ENCODE results near the gene PRXL2A.

DNA sequence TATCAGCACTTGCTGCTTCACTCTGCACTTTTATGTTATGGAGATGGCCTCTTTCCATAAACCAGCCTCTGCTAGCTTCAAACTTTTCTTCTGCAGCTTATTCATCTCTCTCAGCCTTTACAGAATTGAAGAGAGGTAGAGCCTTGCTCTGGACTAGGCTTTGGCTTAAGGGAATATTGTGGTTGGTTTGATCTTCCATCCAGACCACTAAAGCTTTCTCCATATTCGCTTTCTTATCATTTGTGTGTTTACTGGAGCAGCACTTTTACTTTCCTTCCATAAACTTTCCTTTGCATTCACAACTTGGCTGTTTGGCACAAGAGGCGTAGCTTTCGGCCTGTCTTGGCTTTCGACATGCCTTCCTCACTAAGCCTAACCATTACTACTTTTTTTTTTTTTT is 28.2 kb upstream of the PRXL2A start:
- TF ChIP-seq, protein P1, sequence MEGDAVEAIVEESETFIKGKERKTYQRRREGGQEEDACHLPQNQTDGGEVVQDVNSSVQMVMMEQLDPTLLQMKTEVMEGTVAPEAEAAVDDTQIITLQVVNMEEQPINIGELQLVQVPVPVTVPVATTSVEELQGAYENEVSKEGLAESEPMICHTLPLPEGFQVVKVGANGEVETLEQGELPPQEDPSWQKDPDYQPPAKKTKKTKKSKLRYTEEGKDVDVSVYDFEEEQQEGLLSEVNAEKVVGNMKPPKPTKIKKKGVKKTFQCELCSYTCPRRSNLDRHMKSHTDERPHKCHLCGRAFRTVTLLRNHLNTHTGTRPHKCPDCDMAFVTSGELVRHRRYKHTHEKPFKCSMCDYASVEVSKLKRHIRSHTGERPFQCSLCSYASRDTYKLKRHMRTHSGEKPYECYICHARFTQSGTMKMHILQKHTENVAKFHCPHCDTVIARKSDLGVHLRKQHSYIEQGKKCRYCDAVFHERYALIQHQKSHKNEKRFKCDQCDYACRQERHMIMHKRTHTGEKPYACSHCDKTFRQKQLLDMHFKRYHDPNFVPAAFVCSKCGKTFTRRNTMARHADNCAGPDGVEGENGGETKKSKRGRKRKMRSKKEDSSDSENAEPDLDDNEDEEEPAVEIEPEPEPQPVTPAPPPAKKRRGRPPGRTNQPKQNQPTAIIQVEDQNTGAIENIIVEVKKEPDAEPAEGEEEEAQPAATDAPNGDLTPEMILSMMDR (IDR thresholded peaks at IDR 0.05), result no peak
- TF ChIP-seq MEF2A (IDR thresholded peaks at IDR 0.05; ENCODE audit: borderline replicate concordance, low read depth) (no peak), MXI1 (IDR thresholded peaks at IDR 0.05; ENCODE audit: low read depth, low read length) (no peak), POLR2AphosphoS5 (IDR thresholded peaks at IDR 0.05; ENCODE audit: low read depth, low read length) (no peak), FOXJ3 (CRISPR knock-in tag; IDR thresholded peaks at IDR 0.05) (no peak), YY1 (IDR thresholded peaks at IDR 0.05; ENCODE audit: low read depth) (no peak), RFX5 (IDR thresholded peaks at IDR 0.05; ENCODE audit: low read length) (no peak), TCF12 (IDR thresholded peaks at IDR 0.05) (no peak), ELF1 (IDR thresholded peaks at IDR 0.05) (no peak)
- TF ChIP-seq, protein P2, sequence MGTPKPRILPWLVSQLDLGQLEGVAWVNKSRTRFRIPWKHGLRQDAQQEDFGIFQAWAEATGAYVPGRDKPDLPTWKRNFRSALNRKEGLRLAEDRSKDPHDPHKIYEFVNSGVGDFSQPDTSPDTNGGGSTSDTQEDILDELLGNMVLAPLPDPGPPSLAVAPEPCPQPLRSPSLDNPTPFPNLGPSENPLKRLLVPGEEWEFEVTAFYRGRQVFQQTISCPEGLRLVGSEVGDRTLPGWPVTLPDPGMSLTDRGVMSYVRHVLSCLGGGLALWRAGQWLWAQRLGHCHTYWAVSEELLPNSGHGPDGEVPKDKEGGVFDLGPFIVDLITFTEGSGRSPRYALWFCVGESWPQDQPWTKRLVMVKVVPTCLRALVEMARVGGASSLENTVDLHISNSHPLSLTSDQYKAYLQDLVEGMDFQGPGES (IDR thresholded peaks at IDR 0.05; ENCODE audit: low read depth, low read length), result no peak
- TF ChIP-seq, protein P3, sequence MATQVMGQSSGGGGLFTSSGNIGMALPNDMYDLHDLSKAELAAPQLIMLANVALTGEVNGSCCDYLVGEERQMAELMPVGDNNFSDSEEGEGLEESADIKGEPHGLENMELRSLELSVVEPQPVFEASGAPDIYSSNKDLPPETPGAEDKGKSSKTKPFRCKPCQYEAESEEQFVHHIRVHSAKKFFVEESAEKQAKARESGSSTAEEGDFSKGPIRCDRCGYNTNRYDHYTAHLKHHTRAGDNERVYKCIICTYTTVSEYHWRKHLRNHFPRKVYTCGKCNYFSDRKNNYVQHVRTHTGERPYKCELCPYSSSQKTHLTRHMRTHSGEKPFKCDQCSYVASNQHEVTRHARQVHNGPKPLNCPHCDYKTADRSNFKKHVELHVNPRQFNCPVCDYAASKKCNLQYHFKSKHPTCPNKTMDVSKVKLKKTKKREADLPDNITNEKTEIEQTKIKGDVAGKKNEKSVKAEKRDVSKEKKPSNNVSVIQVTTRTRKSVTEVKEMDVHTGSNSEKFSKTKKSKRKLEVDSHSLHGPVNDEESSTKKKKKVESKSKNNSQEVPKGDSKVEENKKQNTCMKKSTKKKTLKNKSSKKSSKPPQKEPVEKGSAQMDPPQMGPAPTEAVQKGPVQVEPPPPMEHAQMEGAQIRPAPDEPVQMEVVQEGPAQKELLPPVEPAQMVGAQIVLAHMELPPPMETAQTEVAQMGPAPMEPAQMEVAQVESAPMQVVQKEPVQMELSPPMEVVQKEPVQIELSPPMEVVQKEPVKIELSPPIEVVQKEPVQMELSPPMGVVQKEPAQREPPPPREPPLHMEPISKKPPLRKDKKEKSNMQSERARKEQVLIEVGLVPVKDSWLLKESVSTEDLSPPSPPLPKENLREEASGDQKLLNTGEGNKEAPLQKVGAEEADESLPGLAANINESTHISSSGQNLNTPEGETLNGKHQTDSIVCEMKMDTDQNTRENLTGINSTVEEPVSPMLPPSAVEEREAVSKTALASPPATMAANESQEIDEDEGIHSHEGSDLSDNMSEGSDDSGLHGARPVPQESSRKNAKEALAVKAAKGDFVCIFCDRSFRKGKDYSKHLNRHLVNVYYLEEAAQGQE (IDR thresholded peaks at IDR 0.05; ENCODE audit: low read depth, low read length), result no peak
- TF ChIP-seq, protein P4, sequence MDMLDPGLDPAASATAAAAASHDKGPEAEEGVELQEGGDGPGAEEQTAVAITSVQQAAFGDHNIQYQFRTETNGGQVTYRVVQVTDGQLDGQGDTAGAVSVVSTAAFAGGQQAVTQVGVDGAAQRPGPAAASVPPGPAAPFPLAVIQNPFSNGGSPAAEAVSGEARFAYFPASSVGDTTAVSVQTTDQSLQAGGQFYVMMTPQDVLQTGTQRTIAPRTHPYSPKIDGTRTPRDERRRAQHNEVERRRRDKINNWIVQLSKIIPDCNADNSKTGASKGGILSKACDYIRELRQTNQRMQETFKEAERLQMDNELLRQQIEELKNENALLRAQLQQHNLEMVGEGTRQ (IDR thresholded peaks at IDR 0.05; ENCODE audit: borderline replicate concordance, low read depth, low read length), result no peak
- TF ChIP-seq, protein P5, sequence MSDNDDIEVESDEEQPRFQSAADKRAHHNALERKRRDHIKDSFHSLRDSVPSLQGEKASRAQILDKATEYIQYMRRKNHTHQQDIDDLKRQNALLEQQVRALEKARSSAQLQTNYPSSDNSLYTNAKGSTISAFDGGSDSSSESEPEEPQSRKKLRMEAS (IDR thresholded peaks at IDR 0.05; ENCODE audit: low read depth), result no peak

All from SK-N-SH (cell line).